NCI-H524 treated with DMSO at 0.1 percent for 48 hours (cell line): ENCODE results near the gene OR2V1.
"Not testable (repeated sequence)": the region's sequence is repeated elsewhere in the genome, so short reads cannot be mapped to it uniquely, and the experiment has no call there.

Experiments
- DNase-seq: peaks from one replicate; lab custom pipeline; 2025; lab: John Stamatoyannopoulos, UW

Gene OR2V1

GRCh38 chr5:181160152-181160754, 29.3 kb upstream of the OR2V1 start:
- no peak for DNase-seq

DNA sequence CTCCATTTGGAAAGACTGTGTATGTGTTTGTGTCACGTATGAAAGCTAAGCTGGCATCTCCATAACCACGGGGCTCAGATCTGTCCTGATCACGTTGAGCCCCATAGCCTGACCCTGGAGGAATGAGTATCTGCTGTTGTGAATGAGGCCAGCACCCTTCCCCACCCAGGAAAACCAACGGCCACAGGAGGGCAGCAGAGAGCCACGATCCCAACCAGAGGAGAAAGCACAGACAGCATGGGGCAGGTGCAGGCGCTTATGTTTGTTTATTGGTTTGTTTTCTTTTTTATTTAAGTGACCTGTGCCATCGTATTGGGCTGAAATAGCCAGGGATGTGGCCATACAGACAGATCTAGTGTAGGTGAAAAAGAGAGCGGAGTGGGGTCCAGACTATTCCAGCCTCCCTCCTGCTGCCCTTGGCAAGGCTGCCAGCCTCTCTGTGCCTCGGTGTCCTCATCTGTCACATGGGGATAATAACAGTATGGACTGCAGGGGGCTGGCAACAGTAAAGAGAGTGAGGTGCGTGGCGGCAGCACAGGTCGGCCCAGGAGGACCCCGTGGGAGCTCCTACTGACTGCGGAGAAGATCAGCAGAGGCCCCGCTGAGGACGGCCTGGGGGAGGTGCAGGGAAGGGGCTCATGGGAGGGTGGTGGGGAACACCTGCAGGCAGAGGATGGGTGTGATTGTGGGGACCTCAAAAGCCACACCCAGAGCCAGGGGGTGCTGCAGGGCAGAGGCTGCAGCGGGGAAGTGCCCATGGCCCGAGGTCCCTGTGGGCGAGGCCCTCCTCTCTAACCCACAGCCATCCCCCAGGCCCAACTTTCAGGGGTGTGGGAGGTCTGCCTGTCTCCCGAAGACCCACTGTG, 28.6 kb upstream of the OR2V1 start:
- no peak for DNase-seq

DNA sequence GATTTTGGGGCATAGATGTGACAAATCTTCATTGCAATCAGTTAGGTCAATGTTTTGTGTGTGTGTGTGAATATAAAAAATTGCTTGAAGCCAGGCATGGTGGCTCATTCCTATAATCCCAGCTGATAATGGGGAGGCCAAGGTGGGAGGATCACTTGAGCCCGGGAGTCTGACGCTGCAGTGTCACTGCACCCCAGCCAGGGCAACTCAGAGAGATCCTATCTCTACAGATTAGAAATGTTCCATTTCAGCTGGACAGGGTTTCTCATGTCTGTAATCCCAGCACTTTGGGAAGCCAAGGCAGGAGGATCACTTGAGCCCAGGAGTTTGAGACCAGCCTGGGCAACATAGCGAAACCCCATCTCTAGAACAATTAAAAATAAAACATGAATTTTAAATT, 27.9 kb upstream of the OR2V1 start:
- DNase-seq: no peak

- no peak for DNase-seq
Measured at GRCh38 chr5:181156758-181157157, 25.8 kb upstream of the OR2V1 start.

DNA sequence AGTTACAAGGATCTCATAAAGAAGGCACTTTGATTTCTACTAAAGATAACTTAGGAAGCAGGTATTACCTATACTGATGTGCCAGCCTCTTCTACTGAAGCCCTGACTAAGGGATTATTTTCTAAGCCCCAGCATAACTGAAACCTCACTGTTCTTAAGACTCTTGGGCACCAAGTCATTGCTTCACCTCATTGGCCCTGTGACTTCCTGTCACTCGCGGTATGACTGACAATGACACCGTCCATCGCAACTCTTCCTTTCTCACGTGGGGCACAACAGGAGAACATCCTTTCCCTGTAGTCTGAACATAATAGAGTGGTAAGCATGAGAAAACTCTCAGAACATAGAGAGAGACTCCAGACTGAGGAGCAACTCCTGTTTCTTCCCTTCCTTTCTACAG, 22.8 kb upstream of the OR2V1 start:
- DNase-seq: no peak

GRCh38 chr5:181152406-181152805, 21.4 kb upstream of the OR2V1 start:
- no peak for DNase-seq

GRCh38 chr5:181151146-181151545, 20.2 kb upstream of the OR2V1 start:
- no peak for DNase-seq

DNA sequence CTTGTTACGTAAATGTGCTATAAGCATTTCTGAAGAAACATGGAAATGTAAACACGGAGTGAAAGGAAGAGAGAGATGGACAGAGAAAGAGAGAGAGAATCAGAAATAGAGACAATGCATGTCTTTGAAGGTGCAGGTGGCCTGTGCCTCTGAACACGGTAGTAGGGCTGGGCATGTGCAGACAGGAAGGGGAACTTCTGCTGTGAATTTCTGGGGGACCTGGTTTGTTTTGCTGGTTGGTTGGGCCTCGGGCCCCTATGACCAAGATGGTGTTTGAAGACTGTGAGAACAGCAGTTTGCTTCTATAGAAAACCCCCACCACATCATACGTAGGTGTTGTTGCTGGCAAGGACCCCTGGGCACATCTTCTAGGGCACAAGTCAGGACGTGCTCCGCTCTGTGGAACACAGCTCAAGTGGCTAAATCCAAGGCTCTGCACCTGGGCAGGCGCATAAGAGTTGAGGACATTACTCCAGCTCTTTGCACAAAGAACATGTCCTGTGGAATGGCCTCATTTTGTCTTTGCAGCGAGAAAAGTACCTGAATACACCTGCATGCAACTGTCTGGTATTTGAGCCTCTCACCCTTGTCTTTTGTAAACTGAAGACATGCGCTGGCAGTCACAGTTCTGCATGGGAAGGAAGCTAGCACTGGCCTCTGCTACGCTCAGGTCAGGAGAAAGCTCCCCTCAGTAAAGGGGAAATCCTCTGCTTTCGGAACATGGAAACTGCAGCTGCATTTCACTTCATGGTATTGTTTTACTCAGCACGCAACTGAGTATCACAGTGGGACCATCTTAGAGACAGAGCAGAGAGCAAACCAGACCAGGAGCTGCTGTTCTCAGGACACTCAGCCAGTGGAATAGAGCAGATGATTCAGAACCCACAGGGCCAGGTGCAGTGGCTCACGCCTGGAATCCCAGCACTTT, 19.1 kb upstream of the OR2V1 start:
- DNase-seq: no peak

- no peak for DNase-seq
Measured at GRCh38 chr5:181149355-181149754, 18.4 kb upstream of the OR2V1 start.

- DNase-seq: not testable (repeated sequence)
Measured at GRCh38 chr5:181146927-181147636, 16.1 kb upstream of the OR2V1 start, which contains the start of gene OR2V2. TSS of gene OR2V2 (plus strand) at chr5:181147586. CDS start at chr5:181154943, 7,357 bp downstream.

- no peak for DNase-seq
Measured at GRCh38 chr5:181145133-181145532, 14.2 kb upstream of the OR2V1 start.

DNA sequence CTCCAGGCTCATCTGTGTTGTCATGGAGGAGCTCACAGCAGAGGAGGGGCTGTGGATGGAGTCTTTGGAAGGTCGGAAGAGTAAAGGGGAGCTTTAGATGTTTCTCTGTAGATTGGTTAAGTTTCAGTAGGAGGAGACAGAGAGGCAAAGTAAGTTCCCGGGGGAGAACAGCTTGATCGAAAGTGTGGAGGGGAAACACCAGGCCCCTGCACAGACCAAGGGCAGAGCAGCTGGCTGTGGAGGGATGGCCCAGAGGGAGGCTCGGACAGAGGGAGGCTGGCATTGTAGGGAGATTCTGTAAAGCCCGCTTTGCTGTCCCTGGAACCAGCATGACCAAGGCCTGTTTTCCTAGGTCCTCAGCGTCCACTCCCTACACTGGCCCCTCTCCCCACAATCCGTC, 11.1 kb upstream of the OR2V1 start:
- DNase-seq: no peak

DNA sequence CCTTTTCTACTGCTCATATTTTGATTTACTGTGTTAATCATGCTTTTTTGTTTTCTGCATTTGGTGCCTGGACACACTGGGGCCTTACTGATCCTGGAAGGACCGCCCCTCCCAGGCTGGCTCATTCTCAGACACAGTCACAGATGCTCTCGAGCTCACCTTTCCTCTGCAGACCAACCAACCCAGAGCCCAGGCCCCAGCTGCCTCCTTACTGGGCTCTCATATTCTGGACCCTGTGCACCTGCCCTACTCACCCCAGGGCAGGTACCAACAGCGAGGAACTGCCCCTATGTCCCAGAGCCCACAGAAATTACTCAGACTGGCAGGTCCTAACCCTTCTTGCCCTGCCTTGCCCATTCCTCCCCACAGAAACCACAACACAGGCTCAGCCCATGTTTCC, 9.8 kb upstream of the OR2V1 start:
- no peak for DNase-seq

GRCh38 chr5:181138258-181138657, 7.3 kb upstream of the OR2V1 start:
- DNase-seq: no peak

GRCh38 chr5:181136361-181136955, 5.5 kb upstream of the OR2V1 start:
- no peak for DNase-seq

DNA sequence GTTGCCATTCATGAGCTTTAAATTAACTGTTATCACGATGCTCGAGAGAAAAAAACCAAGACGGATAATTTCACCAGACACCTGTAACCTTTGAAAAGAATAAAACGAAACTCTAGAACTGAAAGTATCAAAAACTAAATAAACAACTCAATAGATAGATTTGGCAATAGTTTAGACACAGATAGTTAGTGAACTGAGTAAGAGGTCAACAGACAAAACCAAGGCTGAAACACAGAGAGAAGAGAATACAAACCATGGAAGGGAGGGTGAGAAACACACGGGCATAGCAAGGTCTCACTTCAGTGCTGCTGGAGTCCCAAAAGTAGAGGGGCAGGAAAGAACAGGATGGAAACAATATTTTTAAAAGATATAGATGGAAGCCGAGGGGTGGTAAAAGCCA, 3.3 kb upstream of the OR2V1 start:
- DNase-seq: no peak

GRCh38 chr5:181133610-181134231, 2.8 kb upstream of the OR2V1 start:
- DNase-seq: no peak

DNA sequence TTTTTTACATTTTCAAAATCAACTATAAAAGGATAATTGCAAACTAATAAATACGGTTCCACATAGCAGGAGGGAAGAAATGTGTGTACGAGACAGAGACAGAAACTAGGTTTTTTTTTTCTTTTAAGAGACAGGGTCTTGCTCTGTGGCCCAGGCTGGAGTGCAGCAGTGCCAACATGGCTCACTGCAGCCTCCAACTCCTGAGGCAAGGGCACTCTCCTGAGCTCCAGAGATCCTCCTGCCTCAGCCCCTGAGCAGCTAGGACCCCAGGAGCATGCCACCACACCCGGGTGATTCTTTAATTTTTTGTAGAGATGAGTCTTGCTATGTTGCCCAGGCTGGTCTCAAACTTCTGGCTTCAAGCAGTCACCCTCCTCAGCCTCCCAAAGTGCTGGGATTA, 2.1 kb upstream of the OR2V1 start:
- no peak for DNase-seq

- no peak for DNase-seq
Measured at GRCh38 chr5:181131514-181131913, 545 bp upstream of the OR2V1 start.

DNA sequence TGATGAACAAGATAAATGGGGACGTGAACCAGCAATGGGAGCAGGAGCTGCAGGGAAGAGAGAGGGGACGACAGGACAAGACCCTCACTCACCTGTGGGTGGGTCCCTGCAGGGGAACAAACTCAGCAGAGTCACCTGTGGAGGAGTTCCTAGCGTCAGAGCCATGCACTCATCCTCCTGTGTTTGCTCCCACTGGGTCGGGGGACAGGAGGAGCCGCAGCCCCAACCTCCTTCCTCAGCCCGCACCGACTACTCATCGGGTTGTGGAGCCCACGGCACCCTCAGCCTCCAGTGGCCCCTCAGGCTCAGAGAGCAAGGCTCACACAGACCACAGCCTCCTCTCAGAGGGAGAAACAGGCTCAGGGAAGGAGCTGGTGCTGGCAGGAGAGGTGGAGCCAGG, 888 bp downstream of the OR2V1 start:
- DNase-seq: not testable (repeated sequence)

DNA sequence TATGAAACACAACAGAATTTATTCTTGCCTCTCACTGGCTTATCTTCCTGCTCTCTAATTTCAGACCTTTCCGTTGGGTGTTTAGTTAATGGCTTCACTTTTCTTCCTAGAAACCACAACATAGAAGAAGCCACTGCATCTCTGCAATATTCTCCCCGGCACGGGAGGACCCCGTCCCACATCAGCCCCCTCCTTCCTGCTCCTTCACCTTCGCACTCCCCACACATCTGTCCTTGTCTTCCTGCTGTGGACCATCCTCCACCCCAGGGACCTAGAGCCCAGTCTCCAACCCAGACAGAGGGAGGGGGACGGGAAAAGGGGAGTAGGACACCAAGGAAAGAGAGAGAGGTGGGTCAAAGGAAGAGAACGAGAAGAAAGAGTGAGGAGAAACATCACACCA, 1.4 kb downstream of the OR2V1 start:
- DNase-seq: no peak
